AG09309 (cell line): Measurements from ENCODE around the gene NFIX.

ENCODE experiments used
- DNase-seq: peaks from one replicate; pipeline ENCODE4 v3.0.0-alpha.2; 2010; ENCODE audit warnings: low read depth
- H3K4me3 ChIP-seq: 2 replicates; pipeline ENCODE4 v1.5.1; 2011; ENCODE audit warnings: mild to moderate bottlenecking, low read depth, low read length, moderate library complexity; ENCODE audit not compliant: control insufficient read depth
- TF ChIP-seq, protein P1 (sequence below): IDR thresholded peaks from 2 replicates; pipeline ENCODE4 v1.5.1; 2011; ENCODE audit warnings: mild to moderate bottlenecking, low read depth, low read length, inconsistent platforms; ENCODE audit not compliant: insufficient read depth, control insufficient read depth; ENCODE audit errors: missing control alignments

The NFIX gene

DNA sequence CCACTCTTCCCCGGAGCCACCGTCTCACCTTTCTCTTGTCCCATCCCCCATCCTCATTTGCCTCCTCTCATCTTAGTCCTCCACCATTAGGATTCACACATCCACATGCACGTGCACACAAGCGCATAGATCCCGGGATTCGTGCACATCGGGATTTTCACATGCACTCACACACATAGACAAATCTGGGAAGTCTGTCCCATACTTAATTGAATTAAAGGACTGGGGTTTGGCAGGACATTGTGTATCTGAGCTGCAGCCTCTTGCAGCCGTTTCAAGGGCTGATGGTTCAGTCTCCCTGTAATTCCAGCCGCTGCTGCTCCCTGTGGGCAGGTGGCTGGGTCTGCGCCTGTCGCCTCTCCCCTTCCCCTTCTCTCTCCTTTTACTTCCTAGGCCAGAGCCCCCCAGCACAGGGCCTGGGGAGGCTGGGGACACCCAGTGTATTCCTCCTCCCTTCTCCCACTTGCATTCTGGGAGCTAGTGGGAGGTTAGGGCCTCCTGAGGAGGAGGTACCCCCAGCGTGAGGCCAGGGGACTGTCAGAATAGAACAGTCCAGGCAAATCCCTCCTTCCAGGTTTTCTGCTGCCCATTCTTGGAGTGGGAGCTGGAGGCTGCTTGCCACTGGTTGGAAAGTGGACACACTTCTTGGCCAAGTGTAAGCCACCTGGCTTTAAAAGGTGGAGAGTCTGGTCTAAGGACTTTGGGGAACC, 63.8 kb downstream of the NFIX start:
- no peak for DNase-seq
- TF ChIP-seq, protein P1, sequence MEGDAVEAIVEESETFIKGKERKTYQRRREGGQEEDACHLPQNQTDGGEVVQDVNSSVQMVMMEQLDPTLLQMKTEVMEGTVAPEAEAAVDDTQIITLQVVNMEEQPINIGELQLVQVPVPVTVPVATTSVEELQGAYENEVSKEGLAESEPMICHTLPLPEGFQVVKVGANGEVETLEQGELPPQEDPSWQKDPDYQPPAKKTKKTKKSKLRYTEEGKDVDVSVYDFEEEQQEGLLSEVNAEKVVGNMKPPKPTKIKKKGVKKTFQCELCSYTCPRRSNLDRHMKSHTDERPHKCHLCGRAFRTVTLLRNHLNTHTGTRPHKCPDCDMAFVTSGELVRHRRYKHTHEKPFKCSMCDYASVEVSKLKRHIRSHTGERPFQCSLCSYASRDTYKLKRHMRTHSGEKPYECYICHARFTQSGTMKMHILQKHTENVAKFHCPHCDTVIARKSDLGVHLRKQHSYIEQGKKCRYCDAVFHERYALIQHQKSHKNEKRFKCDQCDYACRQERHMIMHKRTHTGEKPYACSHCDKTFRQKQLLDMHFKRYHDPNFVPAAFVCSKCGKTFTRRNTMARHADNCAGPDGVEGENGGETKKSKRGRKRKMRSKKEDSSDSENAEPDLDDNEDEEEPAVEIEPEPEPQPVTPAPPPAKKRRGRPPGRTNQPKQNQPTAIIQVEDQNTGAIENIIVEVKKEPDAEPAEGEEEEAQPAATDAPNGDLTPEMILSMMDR, result peak; percentile 4
- no peak overlapping the region for H3K4me3 ChIP-seq

- TF ChIP-seq, protein P1, result no peak
- no peak overlapping the region for H3K4me3 ChIP-seq
- DNase-seq, result no peak
Measured at GRCh38 chr19:13060233-13060963, 65.1 kb downstream of the NFIX start.

DNA sequence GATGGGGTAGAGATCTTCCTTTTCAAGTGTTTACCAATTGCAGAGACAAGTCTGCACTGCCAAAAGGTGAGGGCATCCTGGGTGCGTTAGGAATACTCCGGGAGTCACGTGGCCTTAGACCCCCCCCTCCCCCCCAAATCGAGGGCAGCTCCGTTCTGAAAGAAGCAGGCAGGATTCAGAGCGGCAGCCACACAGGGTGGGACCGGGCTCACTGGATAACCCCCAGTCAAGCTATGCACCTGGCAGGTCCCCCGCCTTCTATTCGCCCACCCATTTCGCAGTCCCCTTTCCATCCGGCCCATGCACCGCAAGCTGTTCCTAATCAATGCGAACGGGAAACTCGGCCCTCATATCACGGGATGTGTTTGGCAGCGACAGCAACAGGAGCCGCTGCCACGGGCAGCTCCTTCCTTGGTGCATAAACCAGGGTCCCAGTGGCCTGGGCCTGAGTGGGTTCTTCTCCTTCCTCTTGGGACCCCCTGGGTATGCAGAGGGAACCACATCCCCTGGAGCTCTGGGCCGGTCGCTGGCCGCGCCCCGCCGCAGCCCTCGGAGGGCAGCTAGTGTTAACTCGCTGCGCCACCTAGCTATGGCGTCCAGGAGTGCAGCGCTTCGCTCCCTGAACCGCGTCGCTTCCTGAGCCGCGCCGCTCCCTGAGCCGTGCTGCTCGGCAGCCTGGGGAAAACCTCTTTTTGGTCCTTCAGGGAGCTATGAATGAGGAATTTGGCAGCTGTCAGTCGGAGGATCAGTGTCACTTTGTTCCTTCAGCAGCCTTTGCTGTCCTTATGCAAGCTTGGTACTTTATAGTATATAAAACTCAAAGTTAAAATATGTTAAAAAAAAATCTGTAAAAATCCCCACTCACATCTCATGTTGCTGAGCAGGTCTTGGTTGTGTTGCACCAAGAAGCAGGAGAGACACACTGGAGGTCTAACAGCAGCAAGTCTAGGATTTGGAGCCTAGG, 66.0 kb downstream of the NFIX start:
- H3K4me3 ChIP-seq, result peak overlapping the region; percentile 7
- DNase-seq, result no peak
- TF ChIP-seq, protein P1, result peak; percentile 94

- DNase-seq, result no peak
- no peak overlapping the region for H3K4me3 ChIP-seq
- TF ChIP-seq, protein P1, result no peak
Measured at GRCh38 chr19:13062317-13062716, 67.0 kb downstream of the NFIX start.

DNA sequence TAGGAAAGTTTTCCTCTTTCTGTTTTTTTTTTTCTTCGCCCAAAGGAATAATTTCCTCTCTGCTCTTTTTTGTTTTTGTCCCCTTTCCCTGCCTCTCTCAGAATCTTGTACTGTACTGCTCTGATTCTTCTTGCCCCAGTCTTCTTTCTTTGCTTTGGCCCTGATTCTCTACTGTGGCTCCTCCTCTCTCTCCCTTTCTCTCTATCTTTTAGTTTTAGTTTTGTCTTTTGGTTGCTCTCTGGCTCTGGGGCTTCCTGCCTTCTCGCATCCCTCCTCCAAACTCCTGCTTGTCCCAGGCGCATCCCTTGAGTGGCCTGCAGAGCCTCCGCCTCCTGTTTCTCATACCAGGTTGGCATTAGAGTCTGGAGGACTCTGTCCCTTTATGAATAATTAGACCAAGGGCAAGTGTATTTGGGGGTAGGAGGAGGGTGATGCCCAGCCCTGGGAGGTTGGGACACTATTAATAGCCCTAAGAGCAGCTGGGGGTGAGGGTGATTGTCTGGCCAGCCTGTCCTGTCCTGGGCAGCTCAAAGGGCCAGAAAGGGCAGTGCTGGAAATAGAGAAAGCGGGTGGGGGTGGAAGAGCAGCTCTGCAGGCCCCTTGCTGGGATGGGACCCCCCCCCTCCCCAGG, 68.3 kb downstream of the NFIX start:
- DNase-seq, result no peak
- TF ChIP-seq, protein P1, result no peak
- H3K4me3 ChIP-seq, result no peak overlapping the region

GRCh38 chr19:13064092-13064489, 68.8 kb downstream of the NFIX start:
- no peak overlapping the region for H3K4me3 ChIP-seq
- no peak for DNase-seq
- TF ChIP-seq, protein P1, result no peak
